HG03045 (cell line): ENCODE results near the gene MAP3K4.
"Not testable (repeated sequence)": the region's sequence is repeated elsewhere in the genome, so short reads cannot be mapped to it uniquely, and the experiment has no call there.

ENCODE experiments used
- ATAC-seq: cut with Tn5 transposase; IDR thresholded peaks from one replicate; pipeline ENCODE4 v1.9.1; 2021; ENCODE audit warnings: mild to moderate bottlenecking, moderate library complexity; ENCODE audit not compliant: unreplicated experiment

MAP3K4 gene

DNA sequence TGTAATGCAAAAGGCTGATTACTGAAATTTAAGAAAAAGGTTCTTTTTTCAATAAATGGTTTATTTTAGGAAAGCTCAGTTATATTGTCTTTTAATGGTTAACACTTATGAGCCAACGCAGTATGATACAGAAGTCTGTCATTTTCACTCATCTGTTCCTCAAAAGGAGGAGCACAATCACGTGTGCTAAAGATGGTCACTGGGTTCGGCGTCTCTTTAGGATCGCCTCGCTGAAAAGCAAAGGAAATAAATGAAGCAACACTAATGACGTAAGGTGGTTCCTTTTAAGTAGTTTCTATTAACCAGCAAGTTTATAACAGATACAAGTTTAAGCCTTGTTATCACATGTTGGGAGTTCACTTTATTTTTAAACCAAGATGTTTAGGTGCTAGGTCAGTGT lies 125.7 kb downstream of the MAP3K4 start:
- ATAC-seq: no peak

DNA sequence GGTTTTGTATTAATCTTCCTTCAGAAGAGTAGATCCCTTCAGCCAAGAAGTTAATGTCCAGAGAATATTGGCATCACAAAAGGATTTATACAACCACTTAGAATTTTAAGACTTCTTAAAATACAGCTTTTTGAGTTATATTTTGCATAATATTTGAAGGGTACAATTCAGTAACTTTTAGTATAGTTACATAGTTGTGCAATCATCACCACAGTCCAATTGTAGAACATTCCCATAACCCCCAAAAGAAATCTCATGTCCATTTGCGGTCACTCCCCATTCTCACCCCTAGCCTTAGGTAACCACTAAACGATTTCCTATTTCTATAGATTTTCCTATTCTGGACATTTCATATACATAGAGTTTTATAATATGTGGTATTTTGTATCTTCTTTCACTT lies 126.4 kb downstream of the MAP3K4 start:
- no peak for ATAC-seq

DNA sequence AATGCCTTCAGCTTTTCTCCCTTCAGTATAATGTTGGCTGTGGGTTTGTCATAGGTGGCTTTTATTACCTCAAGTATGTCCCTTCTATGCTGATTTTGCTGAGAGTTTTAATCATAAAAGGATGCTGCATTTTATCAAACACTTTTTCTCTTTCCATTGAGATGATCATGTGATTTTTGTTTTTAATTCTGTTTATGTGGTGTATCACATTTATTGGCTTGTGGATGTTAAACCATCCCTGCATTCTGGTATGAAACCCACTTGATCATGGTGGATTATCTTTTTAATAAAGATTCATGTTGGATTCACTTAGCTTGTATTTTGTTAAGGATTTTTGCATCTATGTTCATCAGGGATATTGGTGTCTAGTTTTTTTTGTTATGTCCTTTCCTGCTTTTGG lies 131.8 kb downstream of the MAP3K4 start:
- ATAC-seq: not testable (repeated sequence)

DNA sequence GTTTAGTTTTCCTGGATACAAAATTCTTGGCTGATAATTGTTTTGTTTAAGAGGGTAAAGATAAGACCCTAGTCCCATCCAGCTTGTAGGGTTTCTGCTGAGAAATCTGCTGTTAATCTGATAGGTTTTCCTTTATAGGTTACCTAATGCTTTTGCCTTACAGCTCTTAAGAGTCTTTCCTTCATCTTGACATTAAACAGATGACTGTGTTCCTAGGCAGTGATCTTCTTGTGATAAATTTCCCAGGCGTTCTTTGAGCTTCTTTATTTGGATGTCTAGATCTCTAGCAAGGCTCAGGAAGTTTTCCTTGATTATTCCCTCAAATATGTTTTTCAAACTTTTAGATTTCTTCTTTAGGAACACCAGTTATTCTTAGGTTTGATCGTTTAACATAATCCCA lies 134.0 kb downstream of the MAP3K4 start:
- no peak for ATAC-seq

DNA sequence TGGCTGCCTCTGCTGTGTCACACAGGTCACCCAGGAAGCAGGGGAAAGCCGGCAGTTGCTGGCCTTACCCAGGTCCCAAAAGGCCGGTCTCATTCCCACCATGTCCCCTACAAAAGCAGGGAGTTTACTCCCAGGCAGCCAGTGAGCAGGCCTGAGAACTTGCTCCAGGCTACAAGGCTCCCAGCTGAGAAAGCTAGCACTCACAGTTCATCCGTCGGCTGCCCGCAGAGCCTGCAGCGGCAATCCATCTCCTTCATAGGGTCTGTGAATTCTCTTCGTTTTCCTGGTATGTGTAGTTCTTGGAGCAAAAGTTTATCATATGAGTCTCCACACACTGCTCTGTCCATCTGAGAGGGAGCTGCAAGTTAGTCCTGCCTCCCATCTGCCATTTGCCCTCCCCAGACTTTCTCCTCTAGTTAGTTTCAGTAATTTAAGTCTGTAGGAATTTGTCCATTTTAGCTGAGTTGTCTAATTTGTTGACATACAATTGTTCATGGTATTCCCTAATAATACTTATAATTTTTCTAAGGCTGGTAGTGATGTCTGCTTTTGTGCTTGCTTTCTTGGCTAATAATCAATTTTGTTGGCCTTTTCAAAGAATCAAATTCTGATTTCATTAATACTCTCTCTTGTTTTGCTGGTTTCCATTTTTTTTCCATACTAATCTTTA lies 135.6 kb downstream of the MAP3K4 start:
- no peak for ATAC-seq

DNA sequence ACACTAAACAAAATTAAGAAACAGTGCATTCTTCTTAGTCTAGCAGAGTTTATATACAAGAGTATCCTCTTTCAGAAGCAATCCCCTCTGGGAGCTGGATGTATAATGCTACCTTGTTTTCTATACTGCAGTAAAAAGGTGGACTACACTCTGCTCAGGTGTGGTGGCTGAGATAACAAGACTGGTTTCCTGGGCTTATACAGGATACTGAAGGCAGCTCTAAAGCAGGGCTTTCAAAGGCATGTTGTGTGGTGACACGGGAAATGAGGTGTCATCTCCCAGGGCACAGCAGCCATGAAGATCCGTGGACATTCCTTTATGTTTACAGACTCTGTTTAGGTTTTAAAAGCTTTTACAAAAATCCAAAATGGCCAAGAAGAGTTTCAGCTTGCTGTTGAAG lies 136.7 kb downstream of the MAP3K4 start:
- no peak for ATAC-seq

DNA sequence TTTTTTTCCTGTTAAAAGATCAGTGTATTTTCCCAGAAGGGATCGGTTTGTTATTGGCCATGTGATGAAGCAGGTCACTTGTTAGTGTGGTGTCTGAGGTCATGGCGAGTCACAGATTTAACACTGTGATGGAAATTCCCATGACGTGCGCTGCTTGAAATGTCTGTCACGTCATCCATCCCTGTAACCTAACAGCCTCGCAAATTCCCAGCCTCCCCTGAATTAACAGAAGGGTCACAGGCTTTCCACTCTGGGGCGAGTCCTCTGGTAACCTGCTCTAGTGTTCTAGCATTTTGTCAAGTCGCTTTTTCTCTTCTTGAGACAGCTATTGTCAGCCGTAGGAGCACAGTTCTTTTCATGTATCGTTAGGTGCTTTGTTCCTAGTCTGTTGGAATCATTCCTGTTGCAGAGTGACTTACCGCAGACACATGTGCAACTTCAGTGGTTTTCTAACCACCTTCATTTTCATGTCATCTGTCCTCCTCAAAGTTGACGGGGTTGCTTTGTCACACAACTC lies 137.2 kb downstream of the MAP3K4 start:
- ATAC-seq: no peak

DNA sequence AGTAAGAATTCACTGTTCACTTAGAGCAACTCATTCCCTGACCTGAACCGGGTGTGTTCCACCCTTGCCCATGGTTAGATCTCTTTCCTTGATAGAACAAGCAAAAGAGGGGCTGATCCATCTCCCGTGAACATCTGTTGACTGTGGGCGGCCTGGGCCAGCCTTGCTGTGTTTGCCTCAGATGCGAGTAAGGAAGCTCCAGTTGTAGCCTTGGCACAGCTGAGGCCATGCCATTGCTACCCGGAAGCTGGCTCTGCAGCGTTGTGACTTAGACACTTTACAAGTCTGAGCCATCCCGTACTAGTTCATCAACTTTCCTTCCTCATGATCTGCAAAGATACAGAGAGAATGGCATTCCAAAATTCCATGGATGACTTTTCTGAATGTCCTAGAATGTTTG lies 139.0 kb downstream of the MAP3K4 start:
- no peak for ATAC-seq

DNA sequence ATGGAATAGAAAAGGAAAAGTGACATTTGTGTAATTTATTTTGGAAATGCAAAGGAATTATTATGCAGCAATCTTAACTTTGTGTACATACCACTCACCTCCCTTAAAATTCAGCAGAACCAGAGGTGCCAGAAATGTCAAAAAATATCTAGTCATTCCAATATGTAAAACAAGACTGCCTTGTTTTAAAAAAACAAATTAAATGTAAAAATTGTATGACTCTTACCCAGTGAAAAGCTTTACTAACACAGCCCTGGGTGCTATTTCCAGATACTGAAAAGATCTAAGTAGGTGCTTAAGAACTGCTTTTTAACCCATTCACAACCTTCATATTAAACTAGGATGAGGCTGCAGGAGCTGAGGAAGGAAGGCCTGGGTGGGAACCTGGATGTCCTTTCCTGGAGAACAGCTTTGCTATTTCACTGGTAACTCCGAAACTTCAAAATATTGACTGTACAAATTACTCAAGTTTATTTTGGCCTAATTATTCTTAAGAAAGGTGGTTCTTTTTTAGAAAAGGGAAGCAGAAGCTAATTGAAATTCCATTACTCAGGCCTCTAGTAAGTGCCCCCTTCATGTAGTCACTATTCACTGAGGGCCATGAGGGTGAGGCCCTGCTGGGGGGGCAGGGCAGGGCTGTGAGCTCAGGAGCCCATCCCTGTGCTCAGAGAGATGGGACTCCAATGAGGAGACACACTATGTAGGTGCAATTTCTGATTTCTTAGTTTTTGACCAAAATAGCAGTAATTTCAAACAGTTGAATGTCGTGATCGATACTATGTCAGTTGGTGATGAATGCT lies 139.6 kb downstream of the MAP3K4 start:
- no peak for ATAC-seq

DNA sequence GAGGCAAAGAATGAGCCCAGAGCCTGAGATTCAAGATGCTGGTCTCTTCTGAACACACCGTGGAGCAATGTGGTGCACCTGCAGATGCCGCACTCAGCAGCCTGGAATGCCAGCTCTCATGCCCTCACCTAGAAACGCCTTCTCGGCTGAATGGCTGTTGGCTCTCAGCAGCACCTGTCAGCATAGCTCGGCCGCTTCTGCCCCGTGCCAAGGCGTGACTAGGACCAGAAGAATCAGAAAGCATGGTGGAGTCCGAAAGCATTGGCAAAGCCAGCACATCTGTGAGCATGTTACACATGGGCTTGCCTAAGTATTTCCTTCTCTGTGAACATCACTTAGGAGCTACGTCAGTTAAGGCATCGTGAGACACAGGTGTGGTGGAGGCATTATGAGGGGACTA lies 140.8 kb downstream of the MAP3K4 start:
- ATAC-seq: no peak

DNA sequence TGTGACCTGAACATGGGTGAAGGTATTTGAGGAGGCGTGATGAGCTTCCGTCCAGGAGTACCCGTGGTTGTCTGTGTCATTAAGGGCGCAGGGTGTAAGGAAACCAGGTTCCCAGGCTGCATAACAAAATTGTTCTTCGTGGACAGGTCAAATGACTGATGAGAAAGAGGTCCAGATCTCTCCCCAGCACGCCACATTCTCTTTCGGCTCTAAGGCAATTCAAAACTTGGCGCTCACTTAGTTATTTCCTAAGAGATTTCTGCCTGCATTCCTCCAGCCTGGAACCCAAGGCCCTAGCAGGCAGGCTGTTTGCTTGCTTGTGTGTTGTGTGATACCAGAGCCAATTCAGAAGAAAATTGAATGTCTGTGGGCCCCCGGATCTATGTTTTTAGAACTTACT lies 142.4 kb downstream of the MAP3K4 start:
- no peak for ATAC-seq

DNA sequence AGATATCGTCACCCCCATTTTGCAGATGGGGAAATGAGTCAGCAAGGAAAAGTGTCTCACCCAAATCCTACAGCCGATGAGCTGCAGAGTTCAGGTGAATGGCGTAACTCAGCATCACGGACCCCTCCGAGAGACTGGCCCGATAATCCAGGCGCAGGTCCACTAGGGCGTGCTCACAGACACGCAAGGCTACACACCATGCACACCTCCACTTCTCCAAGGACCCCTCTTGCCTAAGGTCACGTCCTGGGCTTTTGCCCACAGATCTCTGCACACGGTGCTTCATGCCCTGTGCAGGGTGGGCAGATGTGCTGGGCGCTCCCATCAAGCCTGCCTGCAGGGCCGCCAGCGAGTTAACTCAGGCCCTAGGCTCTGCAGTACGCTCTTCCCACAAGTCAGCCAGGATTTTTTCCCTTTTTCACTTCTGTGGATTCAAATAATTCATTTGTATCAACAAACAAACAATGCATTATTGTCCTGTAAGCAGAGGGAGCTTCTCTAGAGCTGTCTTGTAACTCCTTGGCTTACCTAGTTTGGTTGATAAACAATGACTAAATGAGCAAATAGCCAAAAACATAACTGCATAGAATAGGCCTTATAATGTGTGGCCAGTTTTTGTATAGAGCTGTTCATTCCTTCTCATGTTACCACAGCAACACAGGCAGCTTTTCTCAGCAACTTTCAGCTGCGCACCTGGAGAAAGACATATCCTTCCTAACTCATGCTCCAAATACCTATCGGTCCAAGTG lies 143.2 kb downstream of the MAP3K4 start:
- no peak for ATAC-seq

DNA sequence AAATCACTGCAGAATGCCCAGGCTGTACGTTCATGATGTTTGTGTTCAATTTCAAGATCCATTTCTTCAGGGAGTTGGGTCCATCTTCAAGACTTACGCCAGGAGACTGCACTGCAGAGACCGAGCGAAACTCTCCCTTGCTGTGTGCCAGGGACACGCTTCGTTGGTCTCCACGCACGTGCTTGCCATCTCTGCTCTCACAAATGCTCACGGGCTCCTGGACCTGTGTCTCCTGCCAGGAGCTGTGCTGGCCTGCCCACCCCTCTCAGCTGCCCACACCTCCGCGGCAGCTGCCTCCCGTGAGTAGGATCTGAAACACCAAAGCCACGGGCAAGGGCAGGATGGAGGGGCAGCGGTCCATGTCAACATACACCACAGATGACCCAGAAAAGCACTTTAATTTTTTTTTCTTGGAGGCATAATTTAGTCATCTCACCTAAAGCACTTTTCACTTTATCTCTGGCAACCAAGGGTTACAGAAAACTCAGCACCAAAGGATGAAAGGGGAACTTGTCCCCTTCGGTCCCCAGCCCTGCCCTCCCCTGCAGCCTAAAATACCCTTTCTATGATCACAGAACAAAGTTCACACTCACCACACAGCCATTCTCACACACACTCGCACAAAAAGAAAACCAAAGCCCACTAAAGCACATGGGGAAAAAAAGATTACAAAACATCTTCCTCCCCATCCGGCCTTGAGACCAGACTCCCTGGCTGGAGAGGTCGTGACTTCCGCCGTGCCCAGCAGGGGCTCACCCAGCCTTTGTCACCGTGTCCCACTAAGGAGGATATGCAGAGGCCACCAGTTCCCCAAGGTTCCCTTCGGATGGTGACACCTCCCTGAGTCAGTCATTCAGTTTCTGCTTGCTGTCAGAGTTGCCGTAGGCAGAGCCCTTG lies 144.4 kb downstream of the MAP3K4 start:
- ATAC-seq: no peak

DNA sequence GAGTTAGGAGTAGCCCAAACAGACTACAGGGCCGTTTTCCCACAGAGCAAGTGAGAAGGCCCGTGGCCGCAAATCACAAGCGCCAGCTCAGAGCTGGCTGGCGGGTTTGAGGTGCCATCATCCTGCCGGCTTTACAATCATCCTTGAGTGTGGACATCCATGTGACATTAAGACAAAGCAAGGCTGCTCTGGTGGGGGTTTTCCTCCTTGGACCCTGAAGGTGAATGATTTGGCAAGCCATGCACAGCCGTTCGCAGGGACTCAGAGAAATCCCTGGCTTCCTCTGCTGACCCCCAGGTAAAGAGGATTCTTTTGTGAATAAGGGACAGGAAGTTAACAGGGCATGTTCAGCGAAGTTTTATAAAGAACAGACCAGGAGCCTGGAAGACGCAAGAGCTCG lies 145.1 kb downstream of the MAP3K4 start:
- ATAC-seq: no peak

DNA sequence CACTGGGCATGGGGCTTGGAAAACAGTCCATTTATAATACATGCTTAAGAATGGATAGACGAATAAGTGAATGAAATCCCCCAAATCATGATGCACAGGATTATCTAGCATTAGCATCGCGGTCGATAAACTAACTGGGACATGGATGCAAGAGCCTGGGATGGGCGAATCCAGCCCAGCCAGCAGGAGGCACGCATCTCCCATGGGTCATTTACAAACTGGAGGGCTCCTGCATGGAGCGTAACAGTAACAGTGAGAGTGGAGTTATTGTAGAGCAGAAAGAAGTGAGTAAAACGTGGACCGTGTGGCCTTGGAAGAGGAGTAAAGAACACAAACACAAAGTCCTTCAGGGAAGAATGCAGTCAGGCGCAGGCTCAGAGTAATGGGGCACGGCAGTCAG lies 145.8 kb downstream of the MAP3K4 start:
- ATAC-seq: no peak

DNA sequence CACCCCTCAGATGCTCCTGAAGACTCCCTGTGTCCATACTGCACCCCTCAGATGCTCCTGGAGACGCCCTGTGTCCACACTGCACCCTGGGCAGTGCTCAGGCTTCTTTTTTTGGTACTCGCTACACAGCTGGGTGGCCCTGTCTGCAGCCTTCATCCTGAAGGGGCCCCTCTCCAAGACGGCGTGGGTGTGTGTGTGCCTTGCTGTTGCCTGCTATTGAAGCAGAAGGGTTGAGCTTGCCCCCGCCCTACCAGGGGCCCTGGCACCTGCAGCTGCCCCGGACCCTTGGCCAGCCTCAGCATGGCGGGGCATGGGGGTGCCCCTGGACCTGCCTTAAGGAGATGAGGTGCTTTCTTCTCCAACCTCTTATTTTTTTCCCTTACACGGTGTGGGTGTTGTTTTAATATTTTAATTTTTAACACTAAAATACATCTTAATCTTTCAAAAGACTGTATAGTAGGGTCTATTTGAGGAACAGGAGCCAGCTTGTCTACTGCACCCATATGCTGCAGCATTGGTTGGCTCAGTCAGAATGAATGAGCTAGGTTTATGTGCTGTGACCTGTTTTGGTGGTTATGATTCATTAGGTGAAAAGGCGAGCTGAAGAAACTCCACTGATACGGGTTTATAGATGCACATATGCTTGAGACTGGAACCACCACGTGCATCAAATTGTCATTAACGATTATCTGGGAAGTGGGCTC lies 146.4 kb downstream of the MAP3K4 start:
- ATAC-seq: no peak

DNA sequence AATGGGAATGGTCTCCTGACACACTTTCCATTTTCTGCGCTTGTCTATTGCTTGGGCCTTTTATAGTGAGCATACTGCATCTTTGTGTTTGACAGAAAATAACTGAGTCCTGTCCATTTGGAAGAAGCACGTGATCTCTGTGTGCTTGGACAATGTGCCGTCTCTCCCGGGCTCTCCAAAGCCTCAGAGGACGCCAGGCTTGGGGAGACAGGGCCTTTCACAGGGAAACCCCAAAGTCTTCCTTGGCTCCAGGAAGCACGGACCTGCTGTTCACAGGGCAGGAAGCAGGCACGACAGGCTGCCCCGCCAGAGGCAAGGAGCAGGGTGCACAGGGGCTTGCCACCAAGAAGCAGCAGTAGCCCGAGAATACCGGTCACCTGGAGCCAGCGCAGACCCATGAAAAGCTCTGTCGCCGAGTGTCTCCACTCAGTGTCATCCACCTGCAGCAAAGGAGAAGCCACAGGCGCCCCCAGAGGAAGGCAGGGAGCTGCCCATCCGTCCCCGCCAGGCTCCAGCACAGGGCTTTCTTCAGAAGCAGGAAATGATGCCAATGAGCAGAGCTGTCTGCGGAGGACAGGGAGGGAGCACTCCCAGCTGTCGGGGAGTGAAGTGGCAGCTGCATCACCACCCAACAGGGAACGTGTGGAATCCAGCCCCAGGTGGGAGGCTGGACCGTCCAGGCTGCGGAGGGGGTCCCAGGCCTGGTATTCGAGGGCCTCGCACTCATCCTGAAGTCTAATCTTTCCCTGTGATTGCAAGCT lies 147.2 kb downstream of the MAP3K4 start:
- ATAC-seq: no peak

DNA sequence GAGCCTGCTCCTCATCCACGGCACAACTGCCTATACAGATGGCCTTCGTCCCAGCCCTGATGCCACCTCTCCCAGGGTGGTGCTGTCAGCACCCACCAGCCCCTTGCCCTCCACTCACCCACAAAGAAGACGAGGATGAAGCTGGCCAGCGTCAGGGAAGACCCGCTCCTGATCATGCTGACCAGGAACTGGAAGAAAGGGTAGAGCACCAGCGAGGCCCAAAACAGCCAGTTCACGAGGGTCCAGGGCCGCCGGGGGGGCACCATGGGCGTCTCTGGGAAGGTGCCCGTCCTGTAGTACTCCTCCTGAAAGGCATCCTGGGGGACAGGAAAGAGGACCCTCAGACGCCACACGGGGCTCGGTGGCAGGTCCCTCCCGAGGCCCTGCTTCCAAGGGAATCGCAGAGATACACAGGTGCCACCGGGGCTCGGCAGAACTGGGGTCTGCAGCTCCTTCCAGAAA lies 147.8 kb downstream of the MAP3K4 start:
- no peak for ATAC-seq
